H7 (cell line): ENCODE measurements around the gene NPHP4. TPM values are rescaled to one million over a fixed set of nuclear protein-coding genes. Genes with fewer than 3 reads are reported as not detected.
A peak's percentile ranks its signal among the peaks of the same experiment; 100 is the strongest.
"Not testable (repeated sequence)": the region's sequence is repeated elsewhere in the genome, so short reads cannot be mapped to it uniquely, and the experiment has no call there.

ENCODE experiments used
- DNase-seq: peaks from one replicate; pipeline ENCODE4 v3.0.0; 2012
- H3K27me3 ChIP-seq: 2 replicates; pipeline ENCODE4 v1.6.0; 2011; ENCODE audit warnings: mild to moderate bottlenecking, low read length; ENCODE audit not compliant: control insufficient read depth, insufficient read depth
- H3K36me3 ChIP-seq: replicated peaks from 2 replicates; pipeline ENCODE4 v1.5.1; 2011; ENCODE audit warnings: low read length; ENCODE audit not compliant: control insufficient read depth, insufficient read depth
- H3K4me3 ChIP-seq: 2 replicates; pipeline ENCODE4 v1.5.1; 2011; ENCODE audit warnings: low read depth, mild to moderate bottlenecking, control low read depth, low read length, moderate library complexity; ENCODE audit not compliant: insufficient read depth
- total RNA-seq: library from RNA; depleted of rRNA; stranded (reverse); fragments of >200 nt; shearing (Covaris generic); gene quantifications from 2 replicates; pipeline ENCODE4 v1.2.3, GENCODE V29; 2014

NPHP4 gene
- total RNA-seq, 1 experiment from 2014 or later = 22.1 TPM

DNA sequence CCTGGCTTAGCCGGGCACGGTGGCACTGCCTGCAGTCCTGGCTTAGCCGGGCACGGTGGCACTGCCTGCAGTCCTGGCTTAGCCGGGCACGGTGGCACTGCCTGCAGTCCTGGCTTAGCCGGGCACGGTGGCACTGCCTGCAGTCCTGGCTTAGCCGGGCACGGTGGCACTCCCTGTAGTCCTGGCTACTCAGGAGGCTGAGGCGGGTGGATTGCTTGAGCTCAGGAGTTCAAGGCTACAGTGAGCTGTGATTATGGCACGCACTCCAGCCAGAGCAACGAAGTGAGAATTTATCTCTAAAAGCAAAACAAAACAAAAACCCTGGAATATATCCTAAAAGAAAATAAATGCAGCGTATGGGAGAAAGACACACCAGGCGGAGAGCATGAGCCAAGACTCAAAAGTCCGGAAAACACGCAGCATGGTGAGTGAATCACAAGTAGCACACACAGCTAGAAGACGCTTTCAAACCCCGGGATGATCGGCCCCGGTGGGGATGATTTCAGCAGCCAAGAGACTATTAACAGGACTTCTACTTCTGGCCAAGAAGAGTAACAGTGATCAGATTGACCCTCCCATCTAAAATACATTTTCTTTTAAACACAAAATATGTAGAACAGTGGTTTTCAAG is 69.4 kb downstream of the NPHP4 start:
- not testable (repeated sequence) for DNase-seq, H3K27me3 ChIP-seq, H3K36me3 ChIP-seq, H3K4me3 ChIP-seq

- DNase-seq = no peak
- Histone ChIP-seq H3K36me3 (no peaks in the 10 kb centered on the region), H3K4me3 (no peak overlapping the region), H3K27me3 (no peaks in the 10 kb centered on the region)
Measured at GRCh38 chr1:5921671-5922070, 70.6 kb downstream of the NPHP4 start.

GRCh38 chr1:5921129-5921528 is 71.1 kb downstream of the NPHP4 start:
- Histone ChIP-seq H3K36me3 (no peaks in the 10 kb centered on the region), H3K27me3 (no peaks in the 10 kb centered on the region), H3K4me3 (no peak overlapping the region)
- DNase-seq = no peak

DNA sequence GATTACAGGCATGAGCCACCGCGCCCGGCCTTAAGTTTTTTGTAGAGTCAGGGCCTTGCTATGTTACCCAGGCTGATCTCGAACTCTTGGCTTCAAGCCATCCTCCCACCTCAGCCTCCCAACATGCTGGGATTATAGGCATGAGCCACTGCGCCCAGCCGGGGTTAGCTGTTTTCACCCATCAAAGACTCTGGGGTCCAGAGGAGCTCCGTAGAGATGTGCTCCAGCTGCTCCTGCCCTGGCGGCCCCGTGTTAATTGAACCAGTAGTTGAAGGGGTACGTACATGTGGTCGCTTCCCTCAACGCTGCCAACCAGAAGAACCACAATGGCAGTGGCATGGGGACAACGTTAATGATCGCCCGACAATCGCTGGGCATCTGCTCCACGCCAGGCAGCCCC is 72.0 kb downstream of the NPHP4 start:
- no peak for DNase-seq
- no peak overlapping the region for H3K4me3 ChIP-seq
- no peaks in the 10 kb centered on the region for H3K27me3 ChIP-seq
- H3K36me3 ChIP-seq = no peaks in the 10 kb centered on the region

- H3K4me3 ChIP-seq = no peak overlapping the region
- H3K36me3 ChIP-seq = no peaks in the 10 kb centered on the region
- DNase-seq = no peak
- H3K27me3 ChIP-seq = no peaks in the 10 kb centered on the region
Measured at GRCh38 chr1:5918275-5918649, 74.0 kb downstream of the NPHP4 start.

DNA sequence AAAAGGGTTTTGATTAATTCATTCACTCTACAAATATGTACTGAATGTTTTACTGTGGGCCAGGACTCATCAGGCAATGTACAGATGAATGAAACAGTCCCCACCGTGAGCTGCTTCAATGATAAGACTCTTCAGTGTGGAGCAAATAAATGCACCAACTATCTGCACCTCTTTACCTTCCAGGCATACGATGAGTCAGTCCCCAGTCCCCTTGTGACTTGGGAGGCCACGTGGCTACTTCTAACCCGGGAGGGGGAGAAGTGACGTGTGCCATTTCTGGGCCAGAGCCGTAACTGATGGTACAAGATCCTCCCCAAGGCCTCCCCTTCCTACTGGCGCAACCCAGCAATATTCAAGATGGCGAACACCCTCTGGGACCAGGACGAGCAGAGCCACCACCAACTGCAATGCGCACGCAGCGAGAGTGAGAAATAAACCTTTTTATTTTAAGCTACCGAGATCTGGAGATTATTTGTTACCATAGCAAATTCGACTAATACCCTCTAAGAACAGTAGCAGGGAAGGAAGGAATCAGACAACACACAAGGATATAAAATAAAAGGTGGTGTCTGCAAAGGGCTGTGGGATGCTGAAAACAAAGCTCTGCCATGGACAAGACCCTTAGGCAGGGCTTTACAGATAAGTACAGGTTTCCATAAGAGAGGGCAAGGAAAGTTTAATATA is 74.5 kb downstream of the NPHP4 start:
- no peak for DNase-seq
- Histone ChIP-seq H3K36me3 (no peaks in the 10 kb centered on the region), H3K4me3 (no peak overlapping the region), H3K27me3 (no peaks in the 10 kb centered on the region)

GRCh38 chr1:5917281-5917590 is 75.0 kb downstream of the NPHP4 start:
- H3K36me3 ChIP-seq = no peaks in the 10 kb centered on the region
- H3K4me3 ChIP-seq = no peak overlapping the region
- H3K27me3 ChIP-seq = no peaks in the 10 kb centered on the region
- no peak for DNase-seq

DNA sequence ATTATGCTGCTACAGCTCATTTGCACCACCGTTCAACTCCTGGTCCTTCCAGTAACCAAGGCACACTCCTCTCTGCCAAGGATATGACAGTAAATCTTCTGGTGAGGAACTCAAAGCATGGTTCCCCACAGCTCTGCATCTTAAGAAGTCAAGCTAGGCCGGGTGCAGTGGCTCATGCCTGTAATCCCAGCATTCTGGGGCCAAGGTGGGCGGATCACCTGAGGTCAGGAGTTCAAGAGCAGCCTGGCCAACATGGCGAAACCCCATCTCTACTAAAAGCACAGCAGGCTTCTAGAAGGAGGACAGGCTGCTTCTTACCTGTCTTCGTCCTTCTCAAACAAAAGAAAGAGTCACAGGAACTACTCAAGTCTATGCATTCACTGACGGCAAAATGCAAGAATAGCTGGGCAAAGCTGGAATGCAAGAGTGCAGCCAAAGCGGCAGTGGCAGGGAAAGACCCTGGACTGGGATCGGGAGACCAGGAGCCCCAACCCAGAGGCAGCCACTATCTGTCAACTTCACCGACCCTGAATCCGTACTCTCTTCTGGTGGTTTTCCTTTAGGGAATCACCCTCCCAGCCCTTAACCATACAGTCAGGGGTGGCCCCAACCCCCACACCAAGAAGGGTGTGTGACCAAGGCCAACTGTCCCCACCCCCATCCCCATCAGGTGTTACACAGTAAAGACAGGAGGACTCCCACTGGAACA is 75.5 kb downstream of the NPHP4 start:
- no peak for DNase-seq
- Histone ChIP-seq H3K27me3 (no peaks in the 10 kb centered on the region), H3K36me3 (no peaks in the 10 kb centered on the region), H3K4me3 (no peak overlapping the region)

DNA sequence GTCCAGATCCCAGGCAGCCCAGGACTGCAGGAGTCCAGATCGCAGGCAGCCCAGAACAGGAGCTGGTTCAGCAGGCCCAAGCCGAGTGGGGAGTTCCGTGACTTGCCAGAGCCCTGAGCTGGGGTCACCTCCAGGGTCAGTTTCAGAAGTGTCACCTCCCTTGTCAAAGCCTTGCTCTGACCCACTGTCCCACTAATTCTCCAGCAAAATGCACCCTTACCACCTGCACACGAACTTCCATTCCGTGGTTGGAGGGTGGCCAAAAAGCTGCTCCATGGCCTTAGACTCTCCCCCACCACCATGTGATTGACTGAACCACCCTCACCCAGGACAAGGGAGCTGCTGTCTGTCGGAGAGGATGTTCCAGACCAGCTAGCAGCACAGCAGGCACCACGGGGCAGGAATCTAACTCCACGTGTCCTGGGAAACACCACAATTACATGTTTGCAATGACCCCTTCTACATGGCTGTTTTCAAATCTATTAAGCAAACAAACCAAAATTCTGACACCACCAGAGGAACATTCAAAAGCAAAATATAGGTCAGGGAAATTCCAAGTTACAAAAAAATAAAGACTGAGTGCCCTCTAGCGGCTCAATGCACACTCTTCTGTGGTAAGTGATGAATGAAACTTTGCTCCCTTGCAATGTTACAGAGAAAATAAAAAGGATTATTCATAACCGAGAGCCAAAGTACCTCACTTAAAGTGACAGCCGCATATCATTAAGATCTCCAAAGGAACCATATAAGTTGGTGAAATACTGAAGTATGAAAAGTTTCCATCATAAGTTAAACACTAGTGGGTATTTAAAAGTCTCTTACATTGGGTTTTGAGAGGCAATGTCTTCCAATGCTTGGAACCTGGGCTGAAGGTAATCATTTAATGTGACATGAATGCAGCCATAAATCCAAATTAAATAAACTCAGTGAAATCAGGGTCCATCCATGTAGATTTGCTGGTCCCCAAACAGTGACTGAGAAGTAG is 76.3 kb downstream of the NPHP4 start:
- peak; percentile 78 for DNase-seq
- H3K27me3 ChIP-seq = no peaks in the 10 kb centered on the region
- H3K36me3 ChIP-seq = no peaks in the 10 kb centered on the region
- H3K4me3 ChIP-seq = no peak overlapping the region

DNA sequence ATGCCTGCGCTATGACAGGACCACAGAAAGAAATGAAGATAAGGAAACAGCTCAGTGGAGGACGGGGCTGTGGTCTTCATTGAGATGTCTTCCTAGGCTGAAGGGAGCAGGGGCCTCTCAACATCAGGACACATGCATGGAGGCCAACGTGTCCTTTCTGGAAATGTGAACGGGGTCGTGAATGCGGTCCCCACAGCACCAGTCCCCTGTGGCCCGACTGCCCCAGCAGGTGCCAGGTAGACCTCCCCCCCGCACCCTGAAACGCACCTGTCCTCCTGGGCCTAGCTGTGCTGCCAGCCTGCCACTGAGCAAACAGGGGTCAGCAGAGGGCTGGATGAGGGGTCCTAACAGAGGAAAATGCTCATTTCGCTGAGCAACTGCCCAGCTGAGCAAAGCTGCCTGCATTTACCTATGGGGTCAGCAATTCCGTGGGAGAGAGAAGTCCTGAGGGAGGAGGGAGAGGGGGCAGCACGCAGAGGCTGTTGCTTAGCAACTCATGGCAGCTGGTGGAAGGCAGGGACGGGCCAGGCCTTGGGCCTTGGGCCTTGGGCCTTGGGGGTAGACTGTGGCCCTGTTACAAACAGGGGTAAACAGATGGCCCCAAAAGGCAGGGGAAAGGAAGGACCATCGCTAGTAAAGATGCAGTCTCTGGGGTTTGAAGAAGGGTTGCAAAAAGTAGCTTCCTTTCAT is 77.4 kb downstream of the NPHP4 start:
- Histone ChIP-seq H3K36me3 (no peaks in the 10 kb centered on the region), H3K27me3 (no peaks in the 10 kb centered on the region), H3K4me3 (no peak overlapping the region)
- peak; percentile 60 for DNase-seq

- no peaks in the 10 kb centered on the region for H3K36me3 ChIP-seq
- no peak overlapping the region for H3K4me3 ChIP-seq
- DNase-seq = peak; percentile 35
- no peaks in the 10 kb centered on the region for H3K27me3 ChIP-seq
Measured at GRCh38 chr1:5913876-5914275, 78.3 kb downstream of the NPHP4 start.

GRCh38 chr1:5913078-5913845 is 79.0 kb downstream of the NPHP4 start:
- no peaks in the 10 kb centered on the region for H3K27me3 ChIP-seq
- DNase-seq = peak; percentile 71
- no peaks in the 10 kb centered on the region for H3K36me3 ChIP-seq
- no peak overlapping the region for H3K4me3 ChIP-seq

DNA sequence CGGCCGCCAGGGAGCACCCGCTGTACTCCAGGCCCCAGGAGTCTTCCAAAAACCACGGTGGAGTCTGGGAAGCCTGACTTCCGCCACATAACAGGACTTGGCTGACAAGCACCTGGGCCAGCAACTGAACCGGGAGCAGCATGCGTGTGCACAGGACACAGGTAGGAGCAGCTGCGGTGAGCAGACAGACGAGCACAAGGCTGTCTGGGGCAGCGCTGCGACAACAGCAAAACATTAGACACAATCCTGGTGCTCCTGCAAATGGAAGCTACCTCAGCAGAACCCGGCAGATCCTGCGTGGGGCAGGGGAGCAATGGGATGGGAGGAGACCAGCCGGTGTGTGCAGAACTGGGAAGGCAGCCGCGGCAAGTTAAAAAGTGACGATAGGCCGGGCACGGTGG is 80.4 kb downstream of the NPHP4 start:
- DNase-seq = peak; percentile 39
- H3K27me3 ChIP-seq = no peaks in the 10 kb centered on the region

More for the DNA sequence above, 80.4 kb downstream of the NPHP4 start:
- Histone ChIP-seq H3K4me3 (no peak overlapping the region), H3K36me3 (no peaks in the 10 kb centered on the region)
